ENCODE measurements around the gene ZSWIM9.

GRCh38 chr19:48168689-48169088 lies 1.8 kb upstream of the ZSWIM9 start:
- no peak for TF ChIP-seq CTCF (IDR thresholded peaks at IDR 0.05 in 8 of 11, conservative IDR thresholded peaks at IDR 0.05 in 3 of 11)
- TF ChIP-seq POLR2A (IDR thresholded peaks at IDR 0.05), result no peak
